IMR-90 (cell line): ENCODE measurements around the gene R3HDM2. TPM values are rescaled to one million over a fixed set of nuclear protein-coding genes. Genes with fewer than 3 reads are reported as not detected.

Experiments
- ATAC-seq: fragments of 200-7000 bp; cut with Tn5 transposase; 2 replicates; pipeline ENCODE4 v1.9.1; 2020; ENCODE audit warnings: low read depth, mild to moderate bottlenecking, moderate library complexity
- BruUV-seq: library from RNA; stranded (reverse); fragments of 400-500 nt; replicated peaks from 2 replicates; lab custom pipeline; 2021; lab: Mats Ljungman, UMichigan
- CTCF ChIA-PET: fragments of 300-600 bp; formaldehyde crosslinking; extraction: SDS; loops from one replicate; lab custom pipeline; 2021; ENCODE audit warnings: antibody characterized with exemption; lab: Yijun Ruan, JAX
- POLR2A ChIA-PET: fragments of 300-600 bp; sonication (Branson Sonifier 250); formaldehyde crosslinking; loops from one replicate; lab custom pipeline; 2022; ENCODE audit warnings: antibody characterized with exemption; ENCODE audit not compliant: unreplicated experiment; lab: Charles Lee
- DNase-seq: peaks from one replicate; pipeline ENCODE4 v3.0.0; 2013
- H2AFZ ChIP-seq: replicated peaks from 2 replicates; pipeline ENCODE3; 2013; ENCODE audit warnings: low read length, mild to moderate bottlenecking; ENCODE audit not compliant: poor library complexity
- H2AK5ac ChIP-seq: 2 replicates; pipeline ENCODE4 v1.6.1; 2013; ENCODE audit warnings: low read depth, low read length, inconsistent platforms
- H2AK9ac ChIP-seq: replicated peaks from 2 replicates; pipeline ENCODE3; 2013; ENCODE audit warnings: mild to moderate bottlenecking, low read depth, low read length, moderate library complexity; ENCODE audit not compliant: poor library complexity
- H2BK120ac ChIP-seq: 2 replicates; pipeline ENCODE4 v1.6.1; 2013; ENCODE audit warnings: low read depth, low read length, inconsistent platforms
- H2BK15ac ChIP-seq: 3 replicates; pipeline ENCODE4 v1.6.1; 2013; ENCODE audit warnings: low read depth, low read length, inconsistent platforms
- H2BK20ac ChIP-seq: 2 replicates; pipeline ENCODE4 v1.6.1; 2013; ENCODE audit warnings: low read depth, mild to moderate bottlenecking, inconsistent platforms, low read length, moderate library complexity
- H2BK5ac ChIP-seq: 2 replicates; pipeline ENCODE4 v1.6.1; 2013; ENCODE audit warnings: mild to moderate bottlenecking, low read depth, low read length, inconsistent platforms; ENCODE audit not compliant: poor library complexity, severe bottlenecking
- H3K14ac ChIP-seq: replicated peaks from 2 replicates; pipeline ENCODE4 v1.6.1; 2013; ENCODE audit warnings: low read depth, low read length, inconsistent platforms
- H3K18ac ChIP-seq: 2 replicates; pipeline ENCODE4 v1.6.1; 2013; ENCODE audit warnings: low read depth, low read length, control low read depth
- H3K23ac ChIP-seq: 2 replicates; pipeline ENCODE4 v1.6.1; 2013; ENCODE audit warnings: low read depth, low read length, inconsistent platforms
- H3K27ac ChIP-seq: 2 replicates; pipeline ENCODE4 v1.5.1; 2013; ENCODE audit warnings: mild to moderate bottlenecking, control low read depth, low read length; ENCODE audit not compliant: insufficient read depth
- H3K27me3 ChIP-seq: 2 replicates; pipeline ENCODE4 v1.6.1; 2013; ENCODE audit warnings: low read length; ENCODE audit not compliant: control insufficient read depth, insufficient read depth
- H3K36me3 ChIP-seq: 2 replicates; pipeline ENCODE4 v1.6.1; 2013; ENCODE audit warnings: low read length, mixed read lengths; ENCODE audit not compliant: control insufficient read depth, insufficient read depth
- H3K4ac ChIP-seq: 2 replicates; pipeline ENCODE4 v1.6.1; 2013; ENCODE audit warnings: low read depth, low read length, inconsistent platforms
- H3K4me1 ChIP-seq: 2 replicates; pipeline ENCODE4 v1.6.1; 2013; ENCODE audit warnings: low read length, mixed read lengths; ENCODE audit not compliant: control insufficient read depth, insufficient read depth
- H3K4me2 ChIP-seq: 2 replicates; pipeline ENCODE4 v1.6.1; 2013; ENCODE audit warnings: low read depth, mild to moderate bottlenecking, control low read depth, low read length, moderate library complexity
- H3K4me3 ChIP-seq: 2 replicates; pipeline ENCODE4 v1.5.1; 2013; ENCODE audit warnings: low read depth, mild to moderate bottlenecking, control low read depth, low read length, moderate library complexity; ENCODE audit not compliant: insufficient read depth
- H3K56ac ChIP-seq: 2 replicates; pipeline ENCODE4 v1.6.1; 2013; ENCODE audit warnings: low read length, inconsistent platforms; ENCODE audit not compliant: insufficient read depth; ENCODE audit errors: extremely low read depth
- H3K79me1 ChIP-seq, 2 experiments: 2 replicates each; pipeline ENCODE4 v1.6.1; 2013; ENCODE audit warnings: low read length in 2 of 2, inconsistent platforms in 1 of 2, low read depth in 1 of 2
- H3K9ac ChIP-seq: 2 replicates; pipeline ENCODE4 v1.6.1; 2013; ENCODE audit warnings: low read depth, low read length, control low read depth
- H3K9me1 ChIP-seq: 2 replicates; pipeline ENCODE4 v1.6.1; 2013; ENCODE audit warnings: low read length, inconsistent platforms; ENCODE audit not compliant: insufficient read depth
- H3K9me3 ChIP-seq: 2 replicates; pipeline ENCODE4 v1.6.1; 2013; ENCODE audit warnings: low read length; ENCODE audit not compliant: control insufficient read depth, insufficient read depth
- H4K20me1 ChIP-seq: 2 replicates; pipeline ENCODE4 v1.6.1; 2013; ENCODE audit warnings: low read length, inconsistent platforms; ENCODE audit not compliant: insufficient read depth
- H4K5ac ChIP-seq: 2 replicates; pipeline ENCODE4 v1.6.1; 2013; ENCODE audit warnings: mild to moderate bottlenecking, low read depth, low read length, control low read depth
- H4K8ac ChIP-seq, 2 experiments: 2 replicates each; pipeline ENCODE4 v1.6.1; 2013; ENCODE audit warnings: low read depth in 2 of 2, low read length in 2 of 2, control low read depth in 1 of 2, inconsistent platforms in 1 of 2
- H4K91ac ChIP-seq: 2 replicates; pipeline ENCODE4 v1.6.1; 2013; ENCODE audit warnings: low read depth, low read length, inconsistent platforms; ENCODE audit not compliant: insufficient read depth
- CEBPB ChIP-seq: IDR thresholded peaks from 2 replicates; pipeline ENCODE4 v1.6.1; 2012; ENCODE audit warnings: low read depth, low read length, improper control_type of control experiment
- ELK1 ChIP-seq: fragments of 150-350 bp; IDR thresholded peaks from 2 replicates; pipeline ENCODE4 v1.6.1; 2016; ENCODE audit warnings: low read depth, mild to moderate bottlenecking, low read length, moderate library complexity, borderline replicate concordance
- MAZ ChIP-seq: IDR thresholded peaks from 2 replicates; pipeline ENCODE4 v1.6.1; 2012; ENCODE audit warnings: low read depth, mild to moderate bottlenecking, low read length, improper control_type of control experiment, moderate library complexity, borderline replicate concordance
- MXI1 ChIP-seq: IDR thresholded peaks from 2 replicates; pipeline ENCODE4 v1.6.1; 2012; ENCODE audit warnings: low read depth, mild to moderate bottlenecking, low read length, moderate library complexity, borderline replicate concordance
- RAD21 ChIP-seq: IDR thresholded peaks from 2 replicates; pipeline ENCODE4 v1.6.1; 2012; ENCODE audit warnings: low read length, improper control_type of control experiment
- SMC3 ChIP-seq: fragments of 150-350 bp; IDR thresholded peaks from 2 replicates; pipeline ENCODE4 v1.6.1; 2016; ENCODE audit warnings: low read depth, mild to moderate bottlenecking, antibody characterized with exemption, low read length, moderate library complexity
- WGBS, 2 experiments: methylation state at CpG; one replicate each; pipeline versions ENCODE4 v1.1.5 to v1.1.7; 2013; ENCODE audit warnings: missing lambda C conversion rate in 2 of 2; ENCODE audit not compliant: insufficient read length in 1 of 2; ENCODE audit errors: extremely low coverage in 2 of 2; 5-methylcytosine and 5-hydroxymethylcytosine counted together
- dilution Hi-C: fragments of 300-500 bp; cut with HindIII; formaldehyde crosslinking; loops from one replicate; pipeline ENCODE4 v1.14.3; 2018; ENCODE audit warnings: low sequenced_read_pairs; ENCODE audit not compliant: unreplicated experiment
- in situ Hi-C: fragments of 300-500 bp; cut with MboI; formaldehyde crosslinking; loops from 3 replicates; pipeline ENCODE4 v1.14.3; 2019; ENCODE audit warnings: low sequenced_read_pairs, inconsistent platforms, mixed read lengths
- intact Hi-C: fragments of 100-400 bp; cut with micrococcal nuclease; formaldehyde crosslinking; loops from 2 replicates; pipeline ENCODE4 v1.10.0; 2022
- polyA plus RNA-seq, 3 experiments: library from polyadenylated mRNA; depleted of rRNA; stranded (reverse); fragments of >200 nt; gene quantifications; 2 replicates each; pipeline ENCODE4 v1.2.3, GENCODE V29; 2012; ENCODE audit warnings: low replicate concordance in 1 of 3
- total RNA-seq: library from RNA; depleted of rRNA; stranded (reverse); fragments of >200 nt; gene quantifications from 2 replicates; pipeline ENCODE4 v1.2.3, GENCODE V29; 2012

The R3HDM2 gene
- total and polyA plus RNA-seq, 2 of the 4 experiments (the other 2 are of a cell fraction) = 7.5 to 28.4 TPM

- peak; percentile 28 for DNase-seq
- peak within 1 kb of the TSS; percentile 85 for H2AK5ac ChIP-seq
- BruUV-seq = no TSS peak
- peak within 1 kb of the TSS; percentile 66 for H3K27ac ChIP-seq
- H3K56ac ChIP-seq = peak within 1 kb of the TSS; percentile 70
- no CpG with 5 or more reads among the region's 36 CpGs for WGBS, 2 experiments
- peak within 1 kb of the TSS; percentile 76 for H4K5ac ChIP-seq
- H3K14ac ChIP-seq = peak within 1 kb of the TSS; percentile 96
- peak within 1 kb of the TSS; percentile 95; the same call in 1 of the 2 replicates for H3K23ac ChIP-seq
- H4K20me1 ChIP-seq = no peaks in the 10 kb centered on the region
- H3K79me1 ChIP-seq = peaks cover 0 to 6% of the 10 kb centered on the region in 2 experiments; a peak in 1 of 4 replicates
- peak within 1 kb of the TSS; percentile 88 for H2BK120ac ChIP-seq
- peak within 1 kb of the TSS; percentile 58 for H3K4me3 ChIP-seq
- peak within 1 kb of the TSS; percentile 77 for H2BK20ac ChIP-seq
- in situ Hi-C loops = no loop called here
- H2BK15ac ChIP-seq = peak within 1 kb of the TSS; percentile 97; the same call in 2 of the 3 replicates
- H3K9me1 ChIP-seq = peaks cover 10% of the 10 kb centered on the region
- H3K4me2 ChIP-seq = peak within 1 kb of the TSS; percentile 90
- intact Hi-C loops = loop anchor here (1.0 to 5.0 kb wide), 3 partner anchors 23 to 232 kb away; partner anchors contain the start of gene OS9
- dilution Hi-C loops = no loop called here
- H2AK9ac ChIP-seq = peak within 1 kb of the TSS; percentile 97
- peak within 1 kb of the TSS; percentile 93 to 97 for H4K8ac ChIP-seq
- H3K9me3 ChIP-seq = no peaks in the 10 kb centered on the region
- peak within 1 kb of the TSS; percentile 98 for H2AFZ ChIP-seq
- H3K27me3 ChIP-seq = no peaks in the 10 kb centered on the region
- no peak for TF ChIP-seq MXI1
- TF ChIP-seq MAZ = peak; percentile 6; the same call in 1 of the 2 replicates
- TF ChIP-seq SMC3 = no peak
- TF ChIP-seq CEBPB = no peak
- TF ChIP-seq ELK1 = no peak
- no peak for TF ChIP-seq RAD21
- ATAC-seq = no peak
- H3K4me1 ChIP-seq = peaks cover 20% of the 10 kb centered on the region
- H2BK5ac ChIP-seq = peak within 1 kb of the TSS; percentile 58
- H3K18ac ChIP-seq = peak within 1 kb of the TSS; percentile 45
- POLR2A ChIA-PET = no interaction called here
- peak within 1 kb of the TSS; percentile 95 for H3K4ac ChIP-seq
- H4K91ac ChIP-seq = peak within 1 kb of the TSS; percentile 92
- H3K9ac ChIP-seq = peak within 1 kb of the TSS; percentile 56
- CTCF ChIA-PET = interaction anchor here (1.1 to 1.6 kb wide), 6 partner anchors 8 to 195 kb away, joined by 3 to 4 read pairs (median 4); no protein-coding TSS in a partner anchor
- H3K36me3 ChIP-seq = no peaks in the 10 kb centered on the region
Observed at GRCh38 chr12:57459750-57460467, 29.1 kb upstream of the R3HDM2 start, which contains the start of gene GLI1. Gene GLI1, plus strand, starts transcription at chr12:57459785. Its CDS starts 3,907 bp downstream, at chr12:57463692.
